Esophagus (tissue), 2 donors: Measurements from ENCODE around the gene TEKT4. TPM values are rescaled to one million over a fixed set of nuclear protein-coding genes. Genes with fewer than 3 reads are reported as not detected.
"Not testable (repeated sequence)": the region's sequence is repeated elsewhere in the genome, so short reads cannot be mapped to it uniquely, and the experiment has no call there.

Experiments used
- H3K27ac ChIP-seq, 2 donors: one replicate each; pipeline ENCODE4 v1.5.1; 2013; ENCODE audit warnings: low read depth in 2 of 2, mild to moderate bottlenecking in 2 of 2, inconsistent platforms in 1 of 2, low read length in 1 of 2, moderate library complexity in 1 of 2
- H3K27me3 ChIP-seq, 2 donors: one replicate each; pipeline ENCODE4 v1.6.1; 2013; ENCODE audit warnings: low read length in 2 of 2, control low read depth in 1 of 2, mild to moderate bottlenecking in 1 of 2; ENCODE audit not compliant: insufficient read depth in 2 of 2, control insufficient read depth in 1 of 2
- H3K36me3 ChIP-seq, 2 donors: one replicate each; pipeline ENCODE4 v1.6.1; 2013; ENCODE audit warnings: low read length in 1 of 2; ENCODE audit not compliant: control insufficient read depth in 2 of 2, insufficient read depth in 2 of 2
- H3K4me1 ChIP-seq, 2 donors: one replicate each; pipeline ENCODE4 v1.6.1; 2013; ENCODE audit warnings: low read length in 1 of 2; ENCODE audit not compliant: control insufficient read depth in 2 of 2, insufficient read depth in 2 of 2
- H3K4me3 ChIP-seq, 2 donors: one replicate each; pipeline ENCODE4 v1.5.1; 2013; ENCODE audit warnings: low read length in 2 of 2, mild to moderate bottlenecking in 2 of 2, low read depth in 1 of 2, moderate library complexity in 1 of 2
- H3K9me3 ChIP-seq, 2 donors: one replicate each; pipeline ENCODE4 v1.6.1; 2013; ENCODE audit warnings: mild to moderate bottlenecking in 2 of 2, low read depth in 1 of 2, low read length in 1 of 2, moderate library complexity in 1 of 2; ENCODE audit not compliant: control insufficient read depth in 2 of 2, insufficient read depth in 1 of 2
- WGBS, 2 donors: extraction: QIAGEN DNeasy Blood & Tissue Kit; methylation state at CpG; one replicate each; pipeline ENCODE4 v1.1.7; 2013; 5-methylcytosine and 5-hydroxymethylcytosine counted together
- polyA plus RNA-seq, 2 donors: library from polyadenylated mRNA; stranded (reverse); fragments of 200-250 nt; gene quantifications; one replicate each; pipeline ENCODE4 v1.2.3, GENCODE V29; 2013
- donor health status: healthy with polysubstance abuse.
- donor health status: Bipolar disorder and iron deficiency.

Gene TEKT4
- polyA plus RNA-seq: under 1 TPM; 0.02 to 0.10 TPM

GRCh38 chr2:94871226-94872087 lies at the start of gene TEKT4:
TSS of gene TEKT4 (plus strand) at chr2:94871430. CDS start at chr2:94871580, 150 bp downstream.
- Histone ChIP-seq H3K4me1 (peaks cover 3 to 5% of the 10 kb centered on the region in 2 donors), H3K9me3 (peaks cover 0 to 3% of the 10 kb centered on the region in 2 donors), H3K36me3 (no peaks in the 10 kb centered on the region), H3K27ac (no peak within 1 kb of the TSS), H3K4me3 (no peak within 1 kb of the TSS), H3K27me3 (peaks cover 0 to 4% of the 10 kb centered on the region in 2 donors)
- 44 to 52% methylated on average over 58 to 59 of the region's 59 CpGs for WGBS, 2 donors

DNA sequence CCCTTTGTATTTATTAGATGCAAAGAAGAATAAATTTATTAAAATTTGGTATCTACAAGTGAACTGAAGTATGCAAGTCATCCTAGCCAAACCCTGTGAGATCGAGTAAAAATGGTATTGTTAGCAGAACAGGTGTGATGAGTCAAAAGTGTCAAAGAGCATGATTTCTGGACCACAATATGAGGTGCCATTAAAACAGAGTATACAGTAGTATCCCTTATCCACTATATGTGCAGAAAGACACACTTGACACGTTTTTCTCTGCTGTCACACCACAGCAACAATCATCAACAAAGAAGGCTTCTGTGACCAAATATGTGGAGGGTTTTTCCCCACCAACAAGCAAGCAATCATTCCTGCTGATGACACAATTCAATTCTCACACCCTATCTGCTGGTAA lies 32.0 kb upstream of the TEKT4 start:
- WGBS, 2 donors: 27 to 33% methylated on average over 2 of the region's 2 CpGs
- H3K9me3 ChIP-seq, H3K36me3 ChIP-seq, H3K27ac ChIP-seq, H3K4me3 ChIP-seq, H3K27me3 ChIP-seq, H3K4me1 ChIP-seq: not testable (repeated sequence)

GRCh38 chr2:94856856-94857255 lies 14.4 kb upstream of the TEKT4 start:
- H3K4me3 ChIP-seq: peak overlapping the region in 1 of 2 donors; percentile 16
- not testable (repeated sequence) for H3K4me1 ChIP-seq, H3K36me3 ChIP-seq, H3K27me3 ChIP-seq, H3K9me3 ChIP-seq, H3K27ac ChIP-seq
- 1 to 4% methylated on average over 21 to 35 of the region's 35 CpGs for WGBS, 2 donors

- not testable (repeated sequence) for H3K27ac ChIP-seq, H3K36me3 ChIP-seq, H3K27me3 ChIP-seq, H3K4me1 ChIP-seq, H3K9me3 ChIP-seq
- H3K4me3 ChIP-seq: peak overlapping the region in 1 of 2 donors; percentile 16
- 5 to 7% methylated on average over 54 to 58 of the region's 58 CpGs for WGBS, 2 donors
Measured at GRCh38 chr2:94857367-94858162, 13.7 kb upstream of the TEKT4 start.

DNA sequence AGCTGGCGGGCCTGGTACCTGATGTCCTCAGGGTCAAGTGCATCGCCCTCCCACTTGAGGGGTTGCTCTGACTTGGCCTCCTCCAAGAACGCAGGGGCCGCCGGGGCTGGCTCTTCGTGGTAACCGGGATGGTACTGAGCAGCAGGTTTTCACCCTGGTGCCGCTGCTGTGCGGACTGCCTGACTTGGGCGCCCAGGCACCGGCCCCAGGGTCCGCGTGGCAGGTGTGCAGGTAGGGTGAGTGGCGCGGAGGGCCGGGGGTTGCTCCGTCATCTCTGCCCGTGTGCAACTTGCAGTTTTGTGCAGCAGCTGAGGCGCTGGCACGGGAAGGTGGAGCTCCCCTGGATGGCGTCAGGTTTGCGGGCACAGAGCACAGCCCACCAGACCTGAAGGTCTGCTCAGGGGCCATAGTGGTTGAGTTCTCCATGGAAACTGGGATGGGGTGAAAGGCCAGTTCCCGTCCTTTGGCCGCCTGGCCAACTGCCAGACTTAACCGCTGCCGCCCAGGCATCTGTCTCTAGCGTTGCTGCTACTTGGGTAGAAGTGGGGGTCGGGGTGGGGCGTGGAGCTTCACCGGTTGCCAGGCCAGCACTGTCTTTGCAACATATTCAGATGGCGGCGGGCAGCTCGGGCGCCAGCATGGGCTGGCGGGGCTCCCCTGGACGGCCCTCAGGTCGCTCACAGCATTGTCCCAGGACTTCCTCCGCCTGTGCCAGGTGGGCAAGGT lies 12.9 kb upstream of the TEKT4 start:
- 37 to 46% methylated on average over 27 to 38 of the region's 38 CpGs for WGBS, 2 donors
- not testable (repeated sequence) for H3K4me1 ChIP-seq, H3K27ac ChIP-seq, H3K9me3 ChIP-seq, H3K4me3 ChIP-seq, H3K36me3 ChIP-seq, H3K27me3 ChIP-seq

DNA sequence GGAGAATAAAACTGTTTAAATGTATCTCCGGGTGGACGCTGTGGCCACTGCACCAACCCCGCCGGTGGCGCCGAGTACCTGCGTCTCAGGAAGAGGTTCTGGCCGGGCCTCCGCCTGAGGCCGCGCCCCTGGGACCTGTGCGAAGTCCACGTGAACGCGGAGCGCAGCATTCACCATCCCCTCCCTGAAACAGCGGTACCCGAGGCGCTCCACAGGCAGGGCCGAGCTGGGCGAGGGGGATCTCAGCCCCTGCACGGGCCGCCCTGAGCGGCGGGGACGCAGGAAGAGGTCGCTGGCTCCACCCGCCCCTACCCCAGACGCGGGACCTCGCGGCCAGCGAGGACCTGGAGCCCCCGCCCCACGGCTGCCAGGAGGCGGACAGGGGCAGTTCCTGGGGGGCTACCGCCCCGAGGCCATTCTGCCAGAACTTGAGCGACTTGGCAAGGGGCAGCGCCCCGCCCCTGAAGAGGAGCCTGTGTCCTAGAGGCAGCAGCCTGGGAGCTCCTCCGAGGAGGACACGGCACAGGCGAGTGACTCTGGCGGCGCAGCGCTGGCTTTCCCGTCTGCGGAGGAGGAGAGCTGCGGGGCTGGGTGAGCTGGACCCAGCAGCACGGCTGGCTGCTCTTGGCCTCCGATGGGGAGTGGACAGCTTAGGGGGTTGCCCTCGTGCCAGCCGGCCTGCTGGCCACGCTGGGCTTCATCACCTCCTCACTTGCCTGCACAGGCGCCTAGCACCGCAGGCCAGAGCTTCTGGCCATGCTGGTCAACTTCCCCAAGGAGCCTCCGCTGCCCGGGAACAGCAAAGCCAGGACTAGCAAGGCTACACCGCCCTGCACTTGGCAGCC lies 9.7 kb upstream of the TEKT4 start:
- Histone ChIP-seq H3K27me3 (peaks cover 4 to 8% of the 10 kb centered on the region in 2 donors), H3K36me3 (no peaks in the 10 kb centered on the region), H3K9me3 (peaks cover 3 to 5% of the 10 kb centered on the region in 2 donors), H3K4me3 (no peak overlapping the region), H3K27ac (no peak overlapping the region), H3K4me1 (peaks cover 3% of the 10 kb centered on the region in 2 donors)
- WGBS, 2 donors: 5 to 6% methylated on average over 55 to 60 of the region's 60 CpGs

GRCh38 chr2:94862903-94863302 lies 8.3 kb upstream of the TEKT4 start:
- H3K36me3 ChIP-seq, H3K4me3 ChIP-seq, H3K4me1 ChIP-seq, H3K27me3 ChIP-seq, H3K9me3 ChIP-seq, H3K27ac ChIP-seq: not testable (repeated sequence)
- WGBS, 2 donors: 79 to 86% methylated on average over 17 of the region's 17 CpGs

GRCh38 chr2:94869131-94869530 lies 2.1 kb upstream of the TEKT4 start:
- H3K27me3 ChIP-seq: peaks cover 0 to 4% of the 10 kb centered on the region in 2 donors
- 89 to 90% methylated on average over 4 of the region's 4 CpGs for WGBS, 2 donors

More at GRCh38 chr2:94869131-94869530, 2.1 kb upstream of the TEKT4 start:
- Histone ChIP-seq H3K9me3 (peaks cover 0 to 3% of the 10 kb centered on the region in 2 donors), H3K4me1 (peaks cover 2 to 5% of the 10 kb centered on the region in 2 donors), H3K27ac (no peak overlapping the region), H3K4me3 (no peak overlapping the region), H3K36me3 (no peaks in the 10 kb centered on the region)
